IMR-90 (cell line): ENCODE data around the gene PTAR1. TPM values are rescaled to one million over a fixed set of nuclear protein-coding genes. Genes with fewer than 3 reads are reported as not detected.

ENCODE experiments used
- ATAC-seq: fragments of 200-7000 bp; cut with Tn5 transposase; 2 replicates; pipeline ENCODE4 v1.9.1; 2020; ENCODE audit warnings: low read depth, mild to moderate bottlenecking, moderate library complexity
- BruUV-seq: library from RNA; stranded (reverse); fragments of 400-500 nt; replicated peaks from 2 replicates; lab custom pipeline; 2021; lab: Mats Ljungman, UMichigan
- CTCF ChIA-PET: fragments of 300-600 bp; formaldehyde crosslinking; extraction: SDS; loops from one replicate; lab custom pipeline; 2021; ENCODE audit warnings: antibody characterized with exemption; lab: Yijun Ruan, JAX
- POLR2A ChIA-PET: fragments of 300-600 bp; sonication (Branson Sonifier 250); formaldehyde crosslinking; loops from one replicate; lab custom pipeline; 2022; ENCODE audit warnings: antibody characterized with exemption; ENCODE audit not compliant: unreplicated experiment; lab: Charles Lee
- DNase-seq: peaks from one replicate; pipeline ENCODE4 v3.0.0; 2013
- H2AFZ ChIP-seq: replicated peaks from 2 replicates; pipeline ENCODE3; 2013; ENCODE audit warnings: low read length, mild to moderate bottlenecking; ENCODE audit not compliant: poor library complexity
- H2AK5ac ChIP-seq: 2 replicates; pipeline ENCODE4 v1.6.1; 2013; ENCODE audit warnings: low read depth, low read length, inconsistent platforms
- H2AK9ac ChIP-seq: replicated peaks from 2 replicates; pipeline ENCODE3; 2013; ENCODE audit warnings: mild to moderate bottlenecking, low read depth, low read length, moderate library complexity; ENCODE audit not compliant: poor library complexity
- H2BK120ac ChIP-seq: 2 replicates; pipeline ENCODE4 v1.6.1; 2013; ENCODE audit warnings: low read depth, low read length, inconsistent platforms
- H2BK15ac ChIP-seq: 3 replicates; pipeline ENCODE4 v1.6.1; 2013; ENCODE audit warnings: low read depth, low read length, inconsistent platforms
- H2BK20ac ChIP-seq: 2 replicates; pipeline ENCODE4 v1.6.1; 2013; ENCODE audit warnings: low read depth, mild to moderate bottlenecking, inconsistent platforms, low read length, moderate library complexity
- H2BK5ac ChIP-seq: 2 replicates; pipeline ENCODE4 v1.6.1; 2013; ENCODE audit warnings: mild to moderate bottlenecking, low read depth, low read length, inconsistent platforms; ENCODE audit not compliant: poor library complexity, severe bottlenecking
- H3K14ac ChIP-seq: replicated peaks from 2 replicates; pipeline ENCODE4 v1.6.1; 2013; ENCODE audit warnings: low read depth, low read length, inconsistent platforms
- H3K18ac ChIP-seq: 2 replicates; pipeline ENCODE4 v1.6.1; 2013; ENCODE audit warnings: low read depth, low read length, control low read depth
- H3K23ac ChIP-seq: 2 replicates; pipeline ENCODE4 v1.6.1; 2013; ENCODE audit warnings: low read depth, low read length, inconsistent platforms
- H3K27ac ChIP-seq: 2 replicates; pipeline ENCODE4 v1.5.1; 2013; ENCODE audit warnings: mild to moderate bottlenecking, control low read depth, low read length; ENCODE audit not compliant: insufficient read depth
- H3K27me3 ChIP-seq: 2 replicates; pipeline ENCODE4 v1.6.1; 2013; ENCODE audit warnings: low read length; ENCODE audit not compliant: control insufficient read depth, insufficient read depth
- H3K36me3 ChIP-seq: 2 replicates; pipeline ENCODE4 v1.6.1; 2013; ENCODE audit warnings: low read length, mixed read lengths; ENCODE audit not compliant: control insufficient read depth, insufficient read depth
- H3K4ac ChIP-seq: 2 replicates; pipeline ENCODE4 v1.6.1; 2013; ENCODE audit warnings: low read depth, low read length, inconsistent platforms
- H3K4me1 ChIP-seq: 2 replicates; pipeline ENCODE4 v1.6.1; 2013; ENCODE audit warnings: low read length, mixed read lengths; ENCODE audit not compliant: control insufficient read depth, insufficient read depth
- H3K4me2 ChIP-seq: 2 replicates; pipeline ENCODE4 v1.6.1; 2013; ENCODE audit warnings: low read depth, mild to moderate bottlenecking, control low read depth, low read length, moderate library complexity
- H3K4me3 ChIP-seq: 2 replicates; pipeline ENCODE4 v1.5.1; 2013; ENCODE audit warnings: low read depth, mild to moderate bottlenecking, control low read depth, low read length, moderate library complexity; ENCODE audit not compliant: insufficient read depth
- H3K56ac ChIP-seq: 2 replicates; pipeline ENCODE4 v1.6.1; 2013; ENCODE audit warnings: low read length, inconsistent platforms; ENCODE audit not compliant: insufficient read depth; ENCODE audit errors: extremely low read depth
- H3K79me1 ChIP-seq, 2 experiments: 2 replicates each; pipeline ENCODE4 v1.6.1; 2013; ENCODE audit warnings: low read length in 2 of 2, inconsistent platforms in 1 of 2, low read depth in 1 of 2
- H3K9ac ChIP-seq: 2 replicates; pipeline ENCODE4 v1.6.1; 2013; ENCODE audit warnings: low read depth, low read length, control low read depth
- H3K9me1 ChIP-seq: 2 replicates; pipeline ENCODE4 v1.6.1; 2013; ENCODE audit warnings: low read length, inconsistent platforms; ENCODE audit not compliant: insufficient read depth
- H3K9me3 ChIP-seq: 2 replicates; pipeline ENCODE4 v1.6.1; 2013; ENCODE audit warnings: low read length; ENCODE audit not compliant: control insufficient read depth, insufficient read depth
- H4K20me1 ChIP-seq: 2 replicates; pipeline ENCODE4 v1.6.1; 2013; ENCODE audit warnings: low read length, inconsistent platforms; ENCODE audit not compliant: insufficient read depth
- H4K5ac ChIP-seq: 2 replicates; pipeline ENCODE4 v1.6.1; 2013; ENCODE audit warnings: mild to moderate bottlenecking, low read depth, low read length, control low read depth
- H4K8ac ChIP-seq, 2 experiments: 2 replicates each; pipeline ENCODE4 v1.6.1; 2013; ENCODE audit warnings: low read depth in 2 of 2, low read length in 2 of 2, control low read depth in 1 of 2, inconsistent platforms in 1 of 2
- H4K91ac ChIP-seq: 2 replicates; pipeline ENCODE4 v1.6.1; 2013; ENCODE audit warnings: low read depth, low read length, inconsistent platforms; ENCODE audit not compliant: insufficient read depth
- BHLHE40 ChIP-seq: fragments of 150-350 bp; IDR thresholded peaks from 2 replicates; pipeline ENCODE4 v1.6.1; 2016; ENCODE audit warnings: mild to moderate bottlenecking, low read depth, low read length
- CEBPB ChIP-seq: IDR thresholded peaks from 2 replicates; pipeline ENCODE4 v1.6.1; 2012; ENCODE audit warnings: low read depth, low read length, improper control_type of control experiment
- CHD1 ChIP-seq: IDR thresholded peaks from 2 replicates; pipeline ENCODE4 v1.6.1; 2012; ENCODE audit warnings: low read depth, low read length, improper control_type of control experiment
- CTCF ChIP-seq: conservative IDR thresholded peaks from 2 replicates; pipeline ENCODE4 v1.5.1; 2012; ENCODE audit warnings: mild to moderate bottlenecking, low read depth, low read length, improper control_type of control experiment
- ELK1 ChIP-seq: fragments of 150-350 bp; IDR thresholded peaks from 2 replicates; pipeline ENCODE4 v1.6.1; 2016; ENCODE audit warnings: low read depth, mild to moderate bottlenecking, low read length, moderate library complexity, borderline replicate concordance
- FOS ChIP-seq: fragments of 150-350 bp; IDR thresholded peaks from 2 replicates; pipeline ENCODE4 v1.6.1; 2016; ENCODE audit warnings: low read depth, low read length
- MAZ ChIP-seq: IDR thresholded peaks from 2 replicates; pipeline ENCODE4 v1.6.1; 2012; ENCODE audit warnings: low read depth, mild to moderate bottlenecking, low read length, improper control_type of control experiment, moderate library complexity, borderline replicate concordance
- MXI1 ChIP-seq: IDR thresholded peaks from 2 replicates; pipeline ENCODE4 v1.6.1; 2012; ENCODE audit warnings: low read depth, mild to moderate bottlenecking, low read length, moderate library complexity, borderline replicate concordance
- NFE2L2 ChIP-seq: fragments of 150-350 bp; IDR thresholded peaks from 2 replicates; pipeline ENCODE4 v1.6.1; 2016; ENCODE audit warnings: low read depth, mild to moderate bottlenecking, low read length
- POLR2A ChIP-seq: IDR thresholded peaks from 2 replicates; pipeline ENCODE4 v1.6.1; 2012; ENCODE audit warnings: mild to moderate bottlenecking, low read depth, low read length
- RAD21 ChIP-seq: IDR thresholded peaks from 2 replicates; pipeline ENCODE4 v1.6.1; 2012; ENCODE audit warnings: low read length, improper control_type of control experiment
- RFX5 ChIP-seq: IDR thresholded peaks from 2 replicates; pipeline ENCODE4 v1.8.0; 2012; ENCODE audit warnings: low read depth, mild to moderate bottlenecking, low read length, moderate library complexity
- SMC3 ChIP-seq: fragments of 150-350 bp; IDR thresholded peaks from 2 replicates; pipeline ENCODE4 v1.6.1; 2016; ENCODE audit warnings: low read depth, mild to moderate bottlenecking, antibody characterized with exemption, low read length, moderate library complexity
- WGBS, 2 experiments: methylation state at CpG; one replicate each; pipeline versions ENCODE4 v1.1.5 to v1.1.7; 2013; ENCODE audit warnings: missing lambda C conversion rate in 2 of 2; ENCODE audit not compliant: insufficient read length in 1 of 2; ENCODE audit errors: extremely low coverage in 2 of 2; 5-methylcytosine and 5-hydroxymethylcytosine counted together
- dilution Hi-C: fragments of 300-500 bp; cut with HindIII; formaldehyde crosslinking; loops from one replicate; pipeline ENCODE4 v1.14.3; 2018; ENCODE audit warnings: low sequenced_read_pairs; ENCODE audit not compliant: unreplicated experiment
- in situ Hi-C: fragments of 300-500 bp; cut with MboI; formaldehyde crosslinking; loops from 3 replicates; pipeline ENCODE4 v1.14.3; 2019; ENCODE audit warnings: low sequenced_read_pairs, inconsistent platforms, mixed read lengths
- intact Hi-C: fragments of 100-400 bp; cut with micrococcal nuclease; formaldehyde crosslinking; loops from 2 replicates; pipeline ENCODE4 v1.10.0; 2022
- polyA plus RNA-seq, 3 experiments: library from polyadenylated mRNA; depleted of rRNA; stranded (reverse); fragments of >200 nt; gene quantifications; 2 replicates each; pipeline ENCODE4 v1.2.3, GENCODE V29; 2012; ENCODE audit warnings: low replicate concordance in 1 of 3
- total RNA-seq: library from RNA; depleted of rRNA; stranded (reverse); fragments of >200 nt; gene quantifications from 2 replicates; pipeline ENCODE4 v1.2.3, GENCODE V29; 2012

Gene PTAR1
- total and polyA plus RNA-seq, 2 of the 4 experiments (the other 2 are of a cell fraction) = 10.6 to 110 TPM

- Histone ChIP-seq H3K4me2 (no peak overlapping the region), H4K8ac (no peak overlapping the region), H3K79me1 (peaks cover 0 to 9% of the 10 kb centered on the region in 2 experiments; a peak in 1 of 4 replicates), H4K91ac (no peak overlapping the region), H3K9ac (no peak overlapping the region), H2BK15ac (no peak overlapping the region), H4K20me1 (no peaks in the 10 kb centered on the region), H2BK20ac (no peak overlapping the region), H3K4me1 (peaks cover 2% of the 10 kb centered on the region; the same call in 1 of the 2 replicates), H3K9me1 (no peaks in the 10 kb centered on the region; the same call in 1 of the 2 replicates), H2AK9ac (no peak overlapping the region), H2BK5ac (no peak overlapping the region), H3K18ac (no peak overlapping the region), H4K5ac (no peak overlapping the region), H2BK120ac (no peak overlapping the region), H3K4ac (no peak overlapping the region), H3K27me3 (no peaks in the 10 kb centered on the region), H3K27ac (no peak overlapping the region), H3K9me3 (no peaks in the 10 kb centered on the region), H3K14ac (no peak overlapping the region), H3K23ac (no peak overlapping the region), H3K36me3 (no peaks in the 10 kb centered on the region), H3K56ac (no peak overlapping the region), H3K4me3 (no peak overlapping the region), H2AK5ac (no peak overlapping the region), H2AFZ (no peak overlapping the region)
- in situ Hi-C loops (loop anchor here (10.0 kb wide), 2 partner anchors 197 to 227 kb away; no protein-coding TSS in a partner anchor), intact Hi-C loops (loop anchor here (2.0 to 10.0 kb wide), 3 partner anchors 15 to 924 kb away; no protein-coding TSS in a partner anchor), dilution Hi-C loops (no loop called here)
- WGBS, 2 experiments = no CpG with 5 or more reads among the region's 5 CpGs
- ATAC-seq = no peak
- DNase-seq = no peak
- TF ChIP-seq FOS (no peak), RFX5 (no peak), SMC3 (no peak), ELK1 (no peak), BHLHE40 (no peak), CEBPB (no peak), NFE2L2 (no peak), POLR2A (no peak), MAZ (no peak), MXI1 (no peak), CTCF (no peak), CHD1 (no peak), RAD21 (no peak)
- CTCF ChIA-PET = no interaction called here
- POLR2A ChIA-PET = no interaction called here
- BruUV-seq = no TSS peak
These were observed 81.9 kb downstream of the PTAR1 start for GRCh38 chr9:69677931-69678330.
